Vagina (tissue), 2 donors: ENCODE data around the gene ERN1.

Experiments used
- POLR2A ChIP-seq, 2 donors: fragments of 450-650 bp; IDR thresholded peaks; one replicate each; pipeline ENCODE4 v1.6.1; 2017; ENCODE audit warnings: antibody characterized with exemption in 2 of 2, mild to moderate bottlenecking in 2 of 2, moderate library complexity in 2 of 2
- POLR2AphosphoS5 ChIP-seq, 2 donors: sonication (generic); formaldehyde crosslinking; IDR thresholded peaks; one replicate each; pipeline ENCODE4 v1.9.0; 2017; ENCODE audit warnings: antibody characterized with exemption in 2 of 2, mild to moderate bottlenecking in 2 of 2, low read depth in 1 of 2; ENCODE audit not compliant: insufficient read depth in 1 of 2
- TF ChIP-seq, protein P1 (sequence below), 3 experiments: fragments of 450-650 bp in 2 of 3; fragments of 200-600 bp in 1 of 3; sonication (generic) in 1 of 3; IDR thresholded peaks; one replicate each; pipeline ENCODE4 v1.5.1; 2017 to 2019; ENCODE audit warnings: antibody characterized with exemption in 3 of 3, mild to moderate bottlenecking in 2 of 3, moderate library complexity in 2 of 3

DNA sequence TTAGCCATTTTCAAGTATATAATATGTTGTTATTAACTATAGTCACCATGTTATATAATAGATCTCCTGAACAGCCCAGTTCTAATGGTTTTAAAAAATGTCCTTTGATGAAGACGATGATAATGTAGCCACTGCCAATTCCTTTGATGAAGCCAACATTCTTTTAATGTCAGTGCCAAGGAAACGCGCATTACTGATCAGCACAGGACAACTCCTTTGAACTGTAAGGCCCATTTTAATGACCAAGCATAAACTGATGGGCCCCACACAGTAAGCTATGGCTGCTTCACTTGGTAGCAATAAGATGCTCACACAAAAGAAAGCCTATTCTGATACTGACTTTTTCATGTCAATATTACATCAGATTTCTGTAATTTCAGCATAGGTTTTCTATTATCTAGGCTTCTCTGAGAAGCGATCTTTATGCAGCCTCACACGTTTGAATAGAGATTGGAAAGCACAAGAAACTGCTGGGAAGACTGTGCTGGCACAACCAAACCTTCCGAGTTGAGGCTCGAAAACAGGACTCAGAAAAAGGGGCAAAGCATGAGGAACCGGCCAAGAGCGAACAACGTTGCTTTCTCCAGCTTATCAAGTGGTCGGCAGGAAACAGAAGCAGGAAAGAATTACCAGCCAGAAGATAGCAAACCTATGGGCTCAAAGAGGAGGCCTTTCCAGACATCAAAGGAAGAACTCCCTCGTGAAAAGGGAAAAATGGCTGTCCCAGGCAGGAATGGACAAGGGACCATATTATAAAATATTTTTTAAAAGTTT is 19.4 kb downstream of the ERN1 start:
- TF ChIP-seq, protein P1, sequence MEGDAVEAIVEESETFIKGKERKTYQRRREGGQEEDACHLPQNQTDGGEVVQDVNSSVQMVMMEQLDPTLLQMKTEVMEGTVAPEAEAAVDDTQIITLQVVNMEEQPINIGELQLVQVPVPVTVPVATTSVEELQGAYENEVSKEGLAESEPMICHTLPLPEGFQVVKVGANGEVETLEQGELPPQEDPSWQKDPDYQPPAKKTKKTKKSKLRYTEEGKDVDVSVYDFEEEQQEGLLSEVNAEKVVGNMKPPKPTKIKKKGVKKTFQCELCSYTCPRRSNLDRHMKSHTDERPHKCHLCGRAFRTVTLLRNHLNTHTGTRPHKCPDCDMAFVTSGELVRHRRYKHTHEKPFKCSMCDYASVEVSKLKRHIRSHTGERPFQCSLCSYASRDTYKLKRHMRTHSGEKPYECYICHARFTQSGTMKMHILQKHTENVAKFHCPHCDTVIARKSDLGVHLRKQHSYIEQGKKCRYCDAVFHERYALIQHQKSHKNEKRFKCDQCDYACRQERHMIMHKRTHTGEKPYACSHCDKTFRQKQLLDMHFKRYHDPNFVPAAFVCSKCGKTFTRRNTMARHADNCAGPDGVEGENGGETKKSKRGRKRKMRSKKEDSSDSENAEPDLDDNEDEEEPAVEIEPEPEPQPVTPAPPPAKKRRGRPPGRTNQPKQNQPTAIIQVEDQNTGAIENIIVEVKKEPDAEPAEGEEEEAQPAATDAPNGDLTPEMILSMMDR (IDR thresholded peaks at IDR 0.05) = no peak
- no peak for TF ChIP-seq POLR2A (IDR thresholded peaks at IDR 0.05)
- no peak for TF ChIP-seq POLR2AphosphoS5 (IDR thresholded peaks at IDR 0.05; ENCODE audit: insufficient read depth in 1 of 2, low read depth in 1 of 2)
